ENCODE data around the gene TOM1.

- TF ChIP-seq CTCF (conservative IDR thresholded peaks at IDR 0.05; ENCODE audit: low read length) (no peak), EZH2phosphoT487 (IDR thresholded peaks at IDR 0.05; ENCODE audit: borderline replicate concordance) (no peak)
These were observed 25.5 kb downstream of the TOM1 start for GRCh38 chr22:35325209-35325608.
